K562 (cell line): Measurements from ENCODE around the gene DNMT3A. TPM values are rescaled to one million over a fixed set of nuclear protein-coding genes. Genes with fewer than 3 reads are reported as not detected.

Experiments
- ATAC-seq: fragments of 200-7000 bp; cut with Tn5 transposase; 3 replicates; pipeline ENCODE4 v1.9.1; 2020; ENCODE audit warnings: moderate library complexity
- BruUV-seq: library from RNA; stranded (reverse); fragments of 400-500 nt; replicated peaks from 2 replicates; lab custom pipeline; 2021; lab: Mats Ljungman, UMichigan
- CTCF ChIA-PET: fragments of 300-600 bp; formaldehyde crosslinking; extraction: SDS; loops from one replicate; lab custom pipeline; 2021; ENCODE audit warnings: low intra/inter-chr PET ratio; lab: Yijun Ruan, JAX
- POLR2A ChIA-PET: fragments of 300-600, 350-650 bp; sonication (Branson Sonifier 250); formaldehyde crosslinking; extraction: SDS; loops from one replicate; lab custom pipeline; 2021; ENCODE audit warnings: antibody characterized with exemption, inconsistent platforms; lab: Yijun Ruan, JAX
- DNase-seq, 4 experiments: peaks; one replicate each; pipeline versions ENCODE4 v3.0.0 to v3.0.0-alpha.2; 2011 to 2018; ENCODE audit warnings: low spot score in 3 of 4, mixed read lengths in 3 of 4; ENCODE audit errors: extremely low read depth in 1 of 4
- FAIRE-seq: peaks from 2 replicates; lab custom pipeline; 2011; peaks lifted over from hg19 to GRCh38; lab: Jason Lieb, UNC
- H2AFZ ChIP-seq: 2 replicates; pipeline ENCODE4 v1.6.0; 2011; ENCODE audit warnings: low read depth, low read length, control low read depth, inconsistent platforms
- H3K27ac ChIP-seq: fragments of 200-600 bp; 3 replicates; pipeline ENCODE4 v1.8.0; 2011; ENCODE audit warnings: low read depth, mild to moderate bottlenecking, control low read depth, inconsistent platforms, low read length, moderate library complexity, mixed read lengths; ENCODE audit errors: extremely low read depth
- H3K27me3 ChIP-seq, 2 experiments: fragments of 300-600 bp in 1 of 2; 2 replicates in 1 of 2; 3 replicates in 1 of 2; pipeline versions ENCODE4 v1.6.0 to v1.8.0; 2011; ENCODE audit warnings: inconsistent platforms in 2 of 2, low read length in 2 of 2, mild to moderate bottlenecking in 1 of 2, mixed read lengths in 1 of 2, moderate library complexity in 1 of 2; ENCODE audit not compliant: control insufficient read depth in 2 of 2, insufficient read depth in 2 of 2
- H3K36me3 ChIP-seq: fragments of 300-600 bp; 3 replicates; pipeline ENCODE4 v1.8.0; 2011; ENCODE audit warnings: mild to moderate bottlenecking, low read length, inconsistent platforms; ENCODE audit not compliant: control insufficient read depth, insufficient read depth
- H3K4me1 ChIP-seq, 2 experiments: fragments of 200-600 bp in 1 of 2; replicated peaks in 1 of 2; 2 replicates in 1 of 2; 3 replicates in 1 of 2; pipeline versions ENCODE4 v1.5.1 to v1.8.0; 2011; ENCODE audit warnings: inconsistent platforms in 2 of 2, low read length in 2 of 2, mild to moderate bottlenecking in 1 of 2, mixed read lengths in 1 of 2, moderate library complexity in 1 of 2; ENCODE audit not compliant: control insufficient read depth in 2 of 2, insufficient read depth in 2 of 2
- H3K4me2 ChIP-seq: 2 replicates; pipeline ENCODE4 v1.6.1; 2011; ENCODE audit warnings: low read length, control low read depth, inconsistent platforms, mixed read lengths; ENCODE audit not compliant: insufficient read depth
- H3K4me3 ChIP-seq: fragments of 200-600 bp; sonication (generic), shearing (Covaris generic); 2 replicates; pipeline ENCODE4 v1.5.1; 2016; ENCODE audit warnings: control low read depth, inconsistent platforms
- H3K79me2 ChIP-seq: fragments of 200-600 bp; 3 replicates; pipeline ENCODE4 v1.8.0; 2011; ENCODE audit warnings: low read length, inconsistent platforms; ENCODE audit not compliant: control insufficient read depth, insufficient read depth
- H3K9ac ChIP-seq, 2 experiments: 2 replicates each; pipeline versions ENCODE4 v1.6.0 to v1.6.1; 2011; ENCODE audit warnings: low read depth in 2 of 2, low read length in 2 of 2, control low read depth in 1 of 2, inconsistent platforms in 1 of 2, mild to moderate bottlenecking in 1 of 2, mixed read lengths in 1 of 2; ENCODE audit not compliant: insufficient read depth in 1 of 2
- H3K9me1 ChIP-seq: one replicate; pipeline ENCODE4 v1.6.0; 2011; ENCODE audit warnings: inconsistent platforms, mild to moderate bottlenecking, low read length, moderate library complexity; ENCODE audit not compliant: control insufficient read depth, insufficient read depth
- H3K9me3 ChIP-seq: replicated peaks from 2 replicates; pipeline ENCODE4 v1.5.1; 2011; ENCODE audit warnings: low read depth, low read length, inconsistent platforms; ENCODE audit not compliant: control insufficient read depth, insufficient read depth
- H4K20me1 ChIP-seq: replicated peaks from 2 replicates; pipeline ENCODE4 v1.6.1; 2011; ENCODE audit warnings: low read length, inconsistent platforms, mixed read lengths; ENCODE audit not compliant: control insufficient read depth, insufficient read depth
- BCOR ChIP-seq: fragments of 450-650 bp; IDR thresholded peaks from 2 replicates; pipeline ENCODE4 v1.6.1; 2016
- GATA2 ChIP-seq: sonication (generic); formaldehyde crosslinking; IDR thresholded peaks from 2 replicates; pipeline ENCODE4 v1.4.0; 2020; ENCODE audit warnings: mild to moderate bottlenecking, missing genetic modification reagents
- ZNF445 ChIP-seq: fragments of 250-450 bp; sonication (Bioruptor Pico); IDR thresholded peaks from 2 replicates; pipeline ENCODE4 v1.4.0; 2020; ENCODE audit warnings: low read depth, mild to moderate bottlenecking, moderate library complexity
- WGBS: fragments of 100-300 bp; shearing (Covaris generic); methylation state at CpG from one replicate; pipeline ENCODE4 v1.1.6; 2016; ENCODE audit warnings: low coverage, mixed read lengths; ENCODE audit not compliant: insufficient coverage; ENCODE audit errors: missing lambda C conversion rate; 5-methylcytosine and 5-hydroxymethylcytosine counted together
- in situ Hi-C: fragments of 300-500 bp; cut with MboI; formaldehyde crosslinking; loops from 4 replicates; pipeline ENCODE4 v1.15.0; 2018; ENCODE audit warnings: inconsistent platforms, mixed read lengths
- intact Hi-C: fragments of 100-400 bp; cut with micrococcal nuclease; formaldehyde crosslinking; loops from 2 replicates; pipeline ENCODE4 v1.14.2; 2022
- polyA plus RNA-seq, 8 experiments: library from polyadenylated mRNA; depleted of rRNA in 4 of 8; stranded (reverse) in 5 of 8; unstranded in 3 of 8; fragments of >200 nt; fragmentation: Nextera tagmentation in 2 of 8; fragmentation: Illumina TruSeq in 1 of 8; extraction: Ambion mirVana in 2 of 8; extraction: Trizol in 1 of 8; gene quantifications; 2 replicates each; pipeline versions ENCODE4 v1.2.1 to v1.2.3, GENCODE V29; 2011 to 2014; ENCODE audit warnings: inconsistent platforms in 1 of 8, missing spikeins in 1 of 8
- total RNA-seq, 7 experiments: library from RNA; depleted of rRNA in 6 of 7; stranded (reverse); fragments of >200 nt in 6 of 7; fragmentation: Illumina TruSeq in 2 of 7; extraction: Trizol in 2 of 7; gene quantifications; 2 replicates each; pipeline versions ENCODE4 v1.2.1 to v1.2.3, GENCODE V29; 2011 to 2021; ENCODE audit warnings: low replicate concordance in 1 of 7
- TF ChIP-seq, protein P1 (sequence below): fragments of 250-450 bp; sonication (Bioruptor Pico); IDR thresholded peaks from 2 replicates; pipeline ENCODE4 v1.4.0; 2020; ENCODE audit warnings: borderline replicate concordance
- TF ChIP-seq, protein P2 (sequence below): IDR thresholded peaks from 2 replicates; pipeline ENCODE4 v1.6.1; 2016; ENCODE audit warnings: missing genetic modification characterization, missing compliant biosample characterization

The DNMT3A gene
- total and polyA plus RNA-seq, 9 of the 15 experiments (the other 6 are each of a cell fraction or from before 2014, with no cell fraction given) = 3.0 to 16.0 (median 6.1) TPM

DNA sequence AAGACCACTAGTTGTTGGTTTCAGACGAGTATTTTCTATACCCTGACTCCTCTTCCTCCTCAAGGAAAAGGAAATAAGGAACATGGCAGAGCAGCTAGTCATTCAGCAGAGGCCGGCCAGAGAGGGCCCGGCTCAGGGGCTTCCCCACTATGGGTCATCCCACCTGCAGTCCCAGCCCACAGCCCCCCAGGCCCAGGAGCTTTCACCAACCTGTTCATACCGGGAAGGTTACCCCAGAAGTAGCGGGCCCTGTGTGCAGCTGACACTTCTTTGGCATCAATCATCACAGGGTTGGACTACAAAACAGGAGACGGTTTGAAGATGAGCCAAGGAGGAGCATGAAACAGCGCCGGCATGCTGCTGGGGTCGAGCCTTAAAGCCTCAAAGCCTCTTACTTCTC lies 102.8 kb downstream of the DNMT3A start:
- in situ Hi-C loops = no loop called here
- H4K20me1 ChIP-seq = no peaks in the 10 kb centered on the region
- POLR2A ChIA-PET = interaction anchor here (2.3 kb wide), 1 partner anchor 11 kb away, joined by 8 read pairs; no protein-coding TSS in a partner anchor
- TF ChIP-seq ZNF445 = no peak
- no peak overlapping the region for H3K27ac ChIP-seq
- no peak overlapping the region for H3K9ac ChIP-seq
- H3K4me3 ChIP-seq = no peak overlapping the region
- H3K9me3 ChIP-seq = no peaks in the 10 kb centered on the region
- peaks cover 42% of the 10 kb centered on the region; the same call in 2 of the 3 replicates for H3K36me3 ChIP-seq
- H2AFZ ChIP-seq = no peak overlapping the region
- FAIRE-seq = no peak
- no peaks in the 10 kb centered on the region for H3K79me2 ChIP-seq
- DNase-seq = no peak
- no peak for ATAC-seq
- CTCF ChIA-PET = no interaction called here
- H3K9me1 ChIP-seq = no peaks in the 10 kb centered on the region
- H3K4me1 ChIP-seq = peaks cover 14 to 17% of the 10 kb centered on the region in 2 experiments; a peak in 4 of 5 replicates
- 75% methylated on average over 9 of the region's 9 CpGs for WGBS
- H3K4me2 ChIP-seq = no peak overlapping the region
- H3K27me3 ChIP-seq = no peaks in the 10 kb centered on the region
- BruUV-seq = no TSS peak
- intact Hi-C loops = no loop called here

DNA sequence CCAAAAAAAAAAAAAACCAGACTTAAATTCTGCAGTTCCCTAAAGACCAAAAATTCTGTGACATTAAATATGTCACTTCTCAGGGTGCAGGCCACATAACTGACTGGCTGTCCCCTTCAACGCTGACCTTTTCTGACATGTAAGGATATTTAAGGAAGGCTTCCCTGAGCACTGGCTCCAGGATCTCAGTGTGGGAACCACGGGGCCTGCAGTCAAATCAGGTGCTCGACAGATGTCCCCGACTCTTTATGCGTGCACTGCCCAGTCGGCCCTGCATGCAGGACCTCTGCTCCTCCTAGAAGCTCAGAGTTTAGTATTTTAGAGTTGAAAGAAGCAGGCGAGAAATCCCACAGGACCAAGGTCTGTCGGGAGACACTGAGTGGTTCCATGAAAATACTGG lies 104.0 kb downstream of the DNMT3A start:
- intact Hi-C loops (no loop called here), in situ Hi-C loops (no loop called here)
- no peak for DNase-seq
- ChIA-PET CTCF (no interaction called here), POLR2A (no interaction called here)
- no peak for FAIRE-seq
- no TSS peak for BruUV-seq
- no peak overlapping the region for H3K9ac ChIP-seq
- no peak overlapping the region for H3K27ac ChIP-seq
- H3K9me3 ChIP-seq = no peaks in the 10 kb centered on the region
- no peaks in the 10 kb centered on the region for H4K20me1 ChIP-seq
- H3K4me2 ChIP-seq = no peak overlapping the region
- no peak for ATAC-seq
- no peaks in the 10 kb centered on the region for H3K79me2 ChIP-seq
- peaks cover 41% of the 10 kb centered on the region; the same call in 2 of the 3 replicates for H3K36me3 ChIP-seq
- 76% methylated on average over 8 of the region's 8 CpGs for WGBS
- H3K27me3 ChIP-seq = no peaks in the 10 kb centered on the region
- no peak overlapping the region for H3K4me3 ChIP-seq
- H2AFZ ChIP-seq = no peak overlapping the region
- peaks cover 10 to 13% of the 10 kb centered on the region in 2 experiments; a peak in 4 of 5 replicates for H3K4me1 ChIP-seq
- H3K9me1 ChIP-seq = no peaks in the 10 kb centered on the region
- TF ChIP-seq, protein P1, sequence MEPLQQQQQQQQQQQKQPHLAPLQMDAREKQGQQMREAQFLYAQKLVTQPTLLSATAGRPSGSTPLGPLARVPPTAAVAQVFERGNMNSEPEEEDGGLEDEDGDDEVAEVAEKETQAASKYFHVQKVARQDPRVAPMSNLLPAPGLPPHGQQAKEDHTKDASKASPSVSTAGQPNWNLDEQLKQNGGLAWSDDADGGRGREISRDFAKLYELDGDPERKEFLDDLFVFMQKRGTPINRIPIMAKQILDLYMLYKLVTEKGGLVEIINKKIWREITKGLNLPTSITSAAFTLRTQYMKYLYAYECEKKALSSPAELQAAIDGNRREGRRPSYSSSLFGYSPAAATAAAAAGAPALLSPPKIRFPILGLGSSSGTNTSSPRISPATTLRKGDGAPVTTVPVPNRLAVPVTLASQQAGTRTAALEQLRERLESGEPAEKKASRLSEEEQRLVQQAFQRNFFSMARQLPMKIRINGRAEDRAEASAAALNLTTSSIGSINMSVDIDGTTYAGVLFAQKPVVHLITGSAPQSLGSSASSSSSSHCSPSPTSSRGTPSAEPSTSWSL (CRISPR knock-in tag) = no peak
- TF ChIP-seq, protein P2, sequence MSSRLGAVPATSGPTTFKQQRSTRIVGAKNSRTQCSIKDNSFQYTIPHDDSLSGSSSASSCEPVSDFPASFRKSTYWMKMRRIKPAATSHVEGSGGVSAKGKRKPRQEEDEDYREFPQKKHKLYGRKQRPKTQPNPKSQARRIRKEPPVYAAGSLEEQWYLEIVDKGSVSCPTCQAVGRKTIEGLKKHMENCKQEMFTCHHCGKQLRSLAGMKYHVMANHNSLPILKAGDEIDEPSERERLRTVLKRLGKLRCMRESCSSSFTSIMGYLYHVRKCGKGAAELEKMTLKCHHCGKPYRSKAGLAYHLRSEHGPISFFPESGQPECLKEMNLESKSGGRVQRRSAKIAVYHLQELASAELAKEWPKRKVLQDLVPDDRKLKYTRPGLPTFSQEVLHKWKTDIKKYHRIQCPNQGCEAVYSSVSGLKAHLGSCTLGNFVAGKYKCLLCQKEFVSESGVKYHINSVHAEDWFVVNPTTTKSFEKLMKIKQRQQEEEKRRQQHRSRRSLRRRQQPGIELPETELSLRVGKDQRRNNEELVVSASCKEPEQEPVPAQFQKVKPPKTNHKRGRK (tag) = no peak
- TF ChIP-seq GATA2 (CRISPR knock-in tag) = no peak
- no peak for TF ChIP-seq BCOR
